Endothelial cell of umbilical vein (primary cell): Measurements from ENCODE around the gene BIN1. TPM values are rescaled to one million over a fixed set of nuclear protein-coding genes. Genes with fewer than 3 reads are reported as not detected.
A peak's percentile ranks its signal among the peaks of the same experiment; 100 is the strongest.

Experiments used
- BruUV-seq: library from RNA; stranded (reverse); fragments of 400-500 nt; replicated peaks from 2 replicates; lab custom pipeline; 2021; lab: Mats Ljungman, UMichigan
- CTCF ChIA-PET: fragments of 300-600, 350-600 bp; sonication (Branson Sonifier 250); formaldehyde crosslinking; loops from one replicate; lab custom pipeline; 2021; ENCODE audit warnings: antibody characterized with exemption, inconsistent platforms; lab: Charles Lee
- POLR2A ChIA-PET: fragments of 300-600, 350-600 bp; sonication (Branson Sonifier 250); formaldehyde crosslinking; loops from one replicate; lab custom pipeline; 2021; ENCODE audit warnings: antibody characterized with exemption, inconsistent platforms; lab: Charles Lee
- DNase-seq: peaks from one replicate; pipeline ENCODE4 v3.0.0-alpha.2; 2011; ENCODE audit warnings: low read depth, low spot score
- FAIRE-seq: peaks from 2 replicates; lab custom pipeline; 2011; peaks lifted over from hg19 to GRCh38; lab: Jason Lieb, UNC
- H2AFZ ChIP-seq: 2 replicates; pipeline ENCODE4 v1.6.0; 2012; ENCODE audit warnings: low read depth, low read length, control low read depth, inconsistent platforms
- H3K27ac ChIP-seq: 2 replicates; pipeline ENCODE4 v1.5.1; 2011; ENCODE audit warnings: low read depth, mild to moderate bottlenecking, control low read depth, low read length, moderate library complexity; ENCODE audit not compliant: insufficient read depth
- H3K27me3 ChIP-seq, 2 experiments: 2 replicates each; pipeline versions ENCODE4 v1.6.0 to v1.6.1; 2011; ENCODE audit warnings: low read length in 2 of 2, mixed read lengths in 1 of 2; ENCODE audit not compliant: control insufficient read depth in 2 of 2, insufficient read depth in 2 of 2
- H3K36me3 ChIP-seq, 2 experiments: 2 replicates in 1 of 2; 3 replicates in 1 of 2; pipeline ENCODE4 v1.5.1; 2011; ENCODE audit warnings: low read length in 2 of 2, mild to moderate bottlenecking in 1 of 2, moderate library complexity in 1 of 2; ENCODE audit not compliant: control insufficient read depth in 2 of 2, insufficient read depth in 2 of 2; ENCODE audit errors: extremely low read depth in 1 of 2
- H3K4me1 ChIP-seq: 3 replicates; pipeline ENCODE4 v1.5.1; 2011; ENCODE audit warnings: mild to moderate bottlenecking, low read length; ENCODE audit not compliant: control insufficient read depth, insufficient read depth; ENCODE audit errors: extremely low read depth
- H3K4me2 ChIP-seq: 2 replicates; pipeline ENCODE4 v1.6.1; 2011; ENCODE audit warnings: low read length, control low read depth, mixed read lengths; ENCODE audit not compliant: insufficient read depth
- H3K4me3 ChIP-seq, 3 experiments: fragments of 200-600 bp in 1 of 3; sonication (generic), shearing (Covaris generic) in 1 of 3; replicated peaks in 1 of 3; 2 replicates each; pipeline ENCODE4 v1.5.1; 2011 to 2016; ENCODE audit warnings: control low read depth in 3 of 3, low read length in 3 of 3, mild to moderate bottlenecking in 2 of 3, inconsistent platforms in 1 of 3, low read depth in 1 of 3, moderate library complexity in 1 of 3; ENCODE audit not compliant: insufficient read depth in 1 of 3
- H3K79me2 ChIP-seq: 2 replicates; pipeline ENCODE4 v1.6.0; 2012; ENCODE audit warnings: low read length, inconsistent platforms; ENCODE audit not compliant: control insufficient read depth, insufficient read depth
- H3K9ac ChIP-seq: replicated peaks from 2 replicates; pipeline ENCODE3; 2011; ENCODE audit warnings: low read length, control low read depth; ENCODE audit not compliant: insufficient read depth; ENCODE audit errors: extremely low read depth
- H3K9me1 ChIP-seq: replicated peaks from 3 replicates; pipeline ENCODE4 v1.6.0; 2011; ENCODE audit warnings: mild to moderate bottlenecking, low read length; ENCODE audit not compliant: control insufficient read depth, insufficient read depth; ENCODE audit errors: extremely low read depth
- H3K9me3 ChIP-seq: replicated peaks from 2 replicates; pipeline ENCODE4 v1.5.1; 2012; ENCODE audit warnings: low read length, inconsistent platforms; ENCODE audit not compliant: control insufficient read depth, insufficient read depth
- H4K20me1 ChIP-seq: replicated peaks from 2 replicates; pipeline ENCODE3; 2011; ENCODE audit warnings: mild to moderate bottlenecking, low read length; ENCODE audit not compliant: control insufficient read depth, insufficient read depth; ENCODE audit errors: extremely low read depth
- CTCF ChIP-seq, 2 donors: IDR thresholded peaks; 1 replicate in 1 of 2; 2 replicates in 1 of 2; pipeline ENCODE4 v1.5.1; 2011; ENCODE audit warnings: low read length in 2 of 2, mild to moderate bottlenecking in 2 of 2, moderate library complexity in 2 of 2, control low read depth in 1 of 2, inconsistent platforms in 1 of 2, low read depth in 1 of 2; ENCODE audit not compliant: insufficient read depth in 1 of 2; ENCODE audit errors: extremely low read depth in 1 of 2
- EZH2 ChIP-seq: IDR thresholded peaks from 2 replicates; pipeline ENCODE4 v1.6.1; 2012; ENCODE audit warnings: borderline replicate concordance, low read depth, mild to moderate bottlenecking, moderate library complexity, low read length, inconsistent platforms; ENCODE audit not compliant: severe bottlenecking
- FOS ChIP-seq: IDR thresholded peaks from 2 replicates; pipeline ENCODE4 v1.6.1; 2011; ENCODE audit warnings: mild to moderate bottlenecking, low read length, moderate library complexity, borderline replicate concordance; ENCODE audit not compliant: insufficient read depth
- GATA2 ChIP-seq: IDR thresholded peaks from 2 replicates; pipeline ENCODE4 v1.7.0; 2011; ENCODE audit warnings: low read depth, mild to moderate bottlenecking, moderate library complexity, mixed read lengths, low read length; ENCODE audit not compliant: insufficient read length, insufficient read depth
- JUN ChIP-seq: IDR thresholded peaks from 2 replicates; pipeline ENCODE4 v1.6.1; 2011; ENCODE audit warnings: borderline replicate concordance, low read depth; ENCODE audit not compliant: insufficient read length, insufficient read depth
- MAX ChIP-seq: IDR thresholded peaks from 2 replicates; pipeline ENCODE4 v1.6.1; 2011; ENCODE audit not compliant: insufficient read depth, insufficient read length
- MYC ChIP-seq: IDR thresholded peaks from one replicate; pipeline ENCODE4 v1.6.1; 2011; ENCODE audit warnings: mild to moderate bottlenecking, low read depth, low read length
- POLR2A ChIP-seq: IDR thresholded peaks from 2 replicates; pipeline ENCODE4 v1.6.1; 2012; ENCODE audit warnings: low read depth, mild to moderate bottlenecking, control low read depth, low read length
- POLR2AphosphoS5 ChIP-seq: IDR thresholded peaks from 2 replicates; pipeline ENCODE4 v1.6.1; 2012; ENCODE audit warnings: low read depth, mild to moderate bottlenecking, control low read depth, low read length, moderate library complexity; ENCODE audit not compliant: insufficient read depth
- dilution Hi-C: fragments of 300-500 bp; cut with MboI; formaldehyde crosslinking; loops from one replicate; pipeline ENCODE4 v1.15.0; 2019; ENCODE audit warnings: low sequenced_read_pairs; ENCODE audit not compliant: extremely low pct_ligation_motif_present
- intact Hi-C: fragments of 100-400 bp; cut with micrococcal nuclease; formaldehyde crosslinking; loops from one replicate; pipeline ENCODE4 v1.10.0; 2022
- polyA plus RNA-seq, 4 experiments: library from polyadenylated mRNA; depleted of rRNA in 3 of 4; stranded (reverse) in 3 of 4; unstranded in 1 of 4; fragments of >200 nt; gene quantifications; 2 replicates each; pipeline versions ENCODE4 v1.2.1 to v1.2.3, GENCODE V29; 2011 to 2012; ENCODE audit warnings: missing spikeins in 1 of 4
- total RNA-seq: library from RNA; stranded (reverse); gene quantifications from 2 replicates; pipeline ENCODE4 v1.2.3, GENCODE V29; 2021

Gene BIN1
- total and polyA plus RNA-seq, 2 donors (not counting 3 experiments of a cell fraction or from before 2014, with no cell fraction given) = 26.3 to 36.9 TPM

GRCh38 chr2:127155028-127155581 lies 48.2 kb upstream of the BIN1 start:
- no peaks in the 10 kb centered on the region for H3K27me3 ChIP-seq
- FAIRE-seq (peak; percentile 31), DNase-seq (no peak)
- no peak overlapping the region for H3K9ac ChIP-seq
- H3K27ac ChIP-seq = no peak overlapping the region
- no peaks in the 10 kb centered on the region for H3K36me3 ChIP-seq
- intact Hi-C loops = no loop called here
- ChIA-PET CTCF (interaction anchor here (0.6 to 1.7 kb wide), 7 partner anchors 11 to 87 kb away, joined by 3 to 7 read pairs (median 4); no protein-coding TSS in a partner anchor), POLR2A (no interaction called here)
- TF ChIP-seq POLR2AphosphoS5 (no peak), POLR2A (no peak), MAX (no peak), GATA2 (no peak), EZH2 (no peak), CTCF (IDR thresholded peaks at IDR 0.05; ENCODE audit: extremely low read depth in 1 of 2, insufficient read depth in 1 of 2, low read depth in 1 of 2, low read length in 2 of 2) (no peak), JUN (no peak), FOS (no peak), MYC (no peak)
- no peaks in the 10 kb centered on the region for H3K79me2 ChIP-seq
- H3K4me1 ChIP-seq = peaks cover 14% of the 10 kb centered on the region
- no peaks in the 10 kb centered on the region for H4K20me1 ChIP-seq
- no peak overlapping the region for H3K4me3 ChIP-seq
- BruUV-seq = no TSS peak
- dilution Hi-C loops = no loop called here
- no peak overlapping the region for H2AFZ ChIP-seq
- H3K4me2 ChIP-seq = no peak overlapping the region
- no peaks in the 10 kb centered on the region for H3K9me3 ChIP-seq
- H3K9me1 ChIP-seq = no peaks in the 10 kb centered on the region
